ENCODE results near the gene SOX18. TPM values are rescaled to one million over a fixed set of nuclear protein-coding genes. Genes with fewer than 3 reads are reported as not detected.

SOX18 gene
- total and polyA plus RNA-seq, 2 of the 13 experiments (the other 11 are each of a cell fraction or from before 2014, with no cell fraction given): 1.6 to 1.9 TPM

DNA sequence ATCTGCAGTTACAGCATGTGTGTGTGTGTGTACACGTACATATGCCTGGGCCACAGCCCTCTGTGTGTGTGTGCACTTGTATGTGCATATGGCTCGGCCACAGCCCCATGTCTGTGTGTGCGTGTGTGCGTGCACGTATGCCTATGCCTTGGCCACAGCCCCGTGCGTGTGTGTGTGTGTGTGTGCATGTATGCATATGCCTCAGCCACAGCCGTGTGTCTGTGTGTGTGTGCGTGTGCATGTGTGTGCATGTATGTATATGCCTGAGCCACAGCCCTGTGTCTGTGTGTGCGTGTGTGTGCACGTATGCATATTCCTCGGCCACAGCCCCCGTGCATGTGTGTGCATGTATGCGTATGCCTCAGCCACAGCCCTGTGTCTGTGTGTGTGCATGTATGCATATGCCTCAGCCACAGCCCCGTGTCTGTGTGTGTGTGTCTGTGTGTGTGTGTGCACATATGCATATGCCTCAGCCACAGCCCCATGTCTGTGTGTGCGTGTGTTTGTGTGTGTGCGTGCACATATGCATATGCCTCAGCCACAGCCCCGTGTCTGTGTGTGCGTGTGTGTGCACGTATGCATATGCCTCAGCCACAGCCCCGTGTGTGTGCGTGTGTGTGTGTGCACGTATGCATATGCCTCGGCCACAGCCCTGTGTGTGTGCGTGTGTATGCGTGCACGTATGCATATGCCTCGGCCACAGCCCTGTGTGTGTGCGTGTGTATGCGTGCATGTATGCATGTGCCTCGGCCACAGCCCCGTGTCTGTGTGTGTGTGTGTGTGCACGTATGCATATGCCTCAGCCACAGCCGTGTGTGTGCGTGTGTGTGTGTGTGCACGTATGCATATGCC is 28.1 kb downstream of the SOX18 start (continued):
- no peak for TF ChIP-seq ZNF670 (CRISPR knock-in tag; IDR thresholded peaks at IDR 0.05; ENCODE audit: borderline replicate concordance)
- 0 out of 2 replicates have a peak, but pooled peaks have one; percentile 23 for TF ChIP-seq EED (CRISPR knock-in tag; IDR thresholded peaks at IDR 0.05)
- peak; percentile 35; the same call in 1 of the 2 replicates for TF ChIP-seq BATF2 (CRISPR knock-in tag; IDR thresholded peaks at IDR 0.05)
- no peak for TF ChIP-seq SMAD3 (CRISPR knock-in tag; IDR thresholded peaks at IDR 0.05)
- no peak for TF ChIP-seq MIER2 (CRISPR knock-in tag; IDR thresholded peaks at IDR 0.05)
- TF ChIP-seq ZNF737 (CRISPR knock-in tag; IDR thresholded peaks at IDR 0.05; ENCODE audit: borderline replicate concordance): 0 out of 2 replicates have a peak, but pooled peaks have one; percentile 67
- no peak for TF ChIP-seq KLF9 (CRISPR knock-in tag; IDR thresholded peaks at IDR 0.05; ENCODE audit: low read depth)
- no peak for TF ChIP-seq ZNF282 (IDR thresholded peaks at IDR 0.05; ENCODE audit: partially characterized antibody)
- no peak for TF ChIP-seq LCORL (IDR thresholded peaks at IDR 0.05)
- TF ChIP-seq LCORL (CRISPR knock-in tag; IDR thresholded peaks at IDR 0.05): no peak
- no peak for TF ChIP-seq ZNF775 (CRISPR knock-in tag; IDR thresholded peaks at IDR 0.05; ENCODE audit: borderline replicate concordance)
- peak; percentile 3; the same call in 1 of the 2 replicates for TF ChIP-seq ZBTB39 (CRISPR knock-in tag; IDR thresholded peaks at IDR 0.05)
- TF ChIP-seq ZNF776 (CRISPR knock-in tag; IDR thresholded peaks at IDR 0.05): 0 out of 2 replicates have a peak, but pooled peaks have one; percentile 48
- TF ChIP-seq, protein P1, sequence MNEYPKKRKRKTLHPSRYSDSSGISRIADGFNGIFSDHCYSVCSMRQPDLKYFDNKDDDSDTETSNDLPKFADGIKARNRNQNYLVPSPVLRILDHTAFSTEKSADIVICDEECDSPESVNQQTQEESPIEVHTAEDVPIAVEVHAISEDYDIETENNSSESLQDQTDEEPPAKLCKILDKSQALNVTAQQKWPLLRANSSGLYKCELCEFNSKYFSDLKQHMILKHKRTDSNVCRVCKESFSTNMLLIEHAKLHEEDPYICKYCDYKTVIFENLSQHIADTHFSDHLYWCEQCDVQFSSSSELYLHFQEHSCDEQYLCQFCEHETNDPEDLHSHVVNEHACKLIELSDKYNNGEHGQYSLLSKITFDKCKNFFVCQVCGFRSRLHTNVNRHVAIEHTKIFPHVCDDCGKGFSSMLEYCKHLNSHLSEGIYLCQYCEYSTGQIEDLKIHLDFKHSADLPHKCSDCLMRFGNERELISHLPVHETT (CRISPR knock-in tag; conservative IDR thresholded peaks at IDR 0.05): no peak
- TF ChIP-seq SOX5 (CRISPR knock-in tag; IDR thresholded peaks at IDR 0.05; ENCODE audit: borderline replicate concordance): no peak
- TF ChIP-seq ETV5 (CRISPR knock-in tag; IDR thresholded peaks at IDR 0.05; ENCODE audit: borderline replicate concordance): no peak
- no peak for TF ChIP-seq ZNF275 (CRISPR knock-in tag; IDR thresholded peaks at IDR 0.05; ENCODE audit: borderline replicate concordance)
- no peak for TF ChIP-seq RELA (CRISPR knock-in tag; IDR thresholded peaks at IDR 0.05)
- TF ChIP-seq DPF2 (CRISPR knock-in tag; IDR thresholded peaks at IDR 0.05; ENCODE audit: borderline replicate concordance, low read depth): no peak
- no peak for TF ChIP-seq ZNF883 (CRISPR knock-in tag; IDR thresholded peaks at IDR 0.05; ENCODE audit: not compliant biosample characterization)
- no peak for TF ChIP-seq NR2F2 (IDR thresholded peaks at IDR 0.05; ENCODE audit: borderline replicate concordance, low read depth)
- TF ChIP-seq RAD21 (CRISPR knock-in tag; IDR thresholded peaks at IDR 0.05): no peak
- 0 out of 3 replicates have a peak, but pooled peaks have one; percentile 24 for TF ChIP-seq MXI1 (IDR thresholded peaks at IDR 0.05; ENCODE audit: borderline replicate concordance, low read depth, low read length)

Data from HepG2 (cell line).